Anterior cingulate cortex (tissue), 58 donors: Measurements from ENCODE around the gene DDA1.

Source experiments
- DNase-seq, 58 donors: peaks; one replicate each; lab custom pipeline; 2025; lab: John Stamatoyannopoulos, UW

The DDA1 gene

GRCh38 chr19:17309965-17310461, 650 bp downstream of the DDA1 start:
- DNase-seq: peak in 5 of 58 donors; percentile 42 to 64 (median 48)

- DNase-seq: no peak
Measured at GRCh38 chr19:17311455-17312188, 2.3 kb downstream of the DDA1 start.

GRCh38 chr19:17312189-17313113, 3.1 kb downstream of the DDA1 start:
- DNase-seq: no peak

GRCh38 chr19:17314007-17314593, 4.7 kb downstream of the DDA1 start:
- no peak for DNase-seq

- no peak for DNase-seq
Measured at GRCh38 chr19:17318966-17319365, 9.6 kb downstream of the DDA1 start.

GRCh38 chr19:17319473-17320238, 10.3 kb downstream of the DDA1 start:
- DNase-seq: no peak

- no peak for DNase-seq
Measured at GRCh38 chr19:17320435-17320834, 11.1 kb downstream of the DDA1 start.

GRCh38 chr19:17321655-17322489, 12.5 kb downstream of the DDA1 start:
- DNase-seq: no peak

GRCh38 chr19:17322854-17323253, 13.5 kb downstream of the DDA1 start:
- DNase-seq: peak in 43 of 58 donors; percentile 9 to 75 (median 43)

GRCh38 chr19:17323300-17323963, 14.1 kb downstream of the DDA1 start:
- DNase-seq: no peak

GRCh38 chr19:17323964-17324332, 14.6 kb downstream of the DDA1 start:
- no peak for DNase-seq

GRCh38 chr19:17324357-17325114, 15.2 kb downstream of the DDA1 start:
- DNase-seq: no peak

GRCh38 chr19:17325133-17325532, 15.8 kb downstream of the DDA1 start:
- DNase-seq: peak in 5 of 58 donors; percentile 9 to 17 (median 9)

GRCh38 chr19:17325881-17326594, 16.7 kb downstream of the DDA1 start:
- peak in 52 of 58 donors; percentile 20 to 93 (median 68) for DNase-seq

- DNase-seq: no peak
Measured at GRCh38 chr19:17326595-17326966, 17.2 kb downstream of the DDA1 start.

GRCh38 chr19:17327068-17327653, 17.8 kb downstream of the DDA1 start:
- no peak for DNase-seq
